Measurements from ENCODE around the gene TRMT44.

- TF ChIP-seq POLR2A (IDR thresholded peaks at IDR 0.05; ENCODE audit: insufficient read depth in 1 of 2, low read depth in 2 of 2, low read length in 2 of 2) (no peak), ZNF496 (CRISPR knock-in tag; IDR thresholded peaks at IDR 0.05; ENCODE audit: insufficient replicate concordance) (no peak), ZFP37 (CRISPR knock-in tag; IDR thresholded peaks at IDR 0.05; ENCODE audit: borderline replicate concordance) (no peak), ZNF598 (CRISPR knock-in tag; IDR thresholded peaks at IDR 0.05; ENCODE audit: borderline replicate concordance) (no peak), ZBTB26 (CRISPR knock-in tag; IDR thresholded peaks at IDR 0.05; ENCODE audit: borderline replicate concordance) (no peak), ZNF687 (CRISPR knock-in tag; IDR thresholded peaks at IDR 0.05) (no peak), FOXP4 (CRISPR knock-in tag; IDR thresholded peaks at IDR 0.05) (no peak)
Observed at GRCh38 chr4:8524595-8525382, 84.2 kb downstream of the TRMT44 start.
